Memory B cell (primary cell): ENCODE measurements around the gene PLA2G1B.

Experiments used
- ATAC-seq: fragments of 150-1000 bp; cut with Tn5 transposase; 2 replicates; pipeline ENCODE4 v1.10.0; 2021; ENCODE audit warnings: low read depth, mild to moderate bottlenecking, moderate library complexity
- DNase-seq, 2 donors: peaks; one replicate each; pipeline ENCODE4 v3.0.0; 2022; ENCODE audit warnings: low spot score in 2 of 2
- H3K27ac Mint-ChIP-seq: one replicate; pipeline ENCODE4 v1.8.0; 2022; ENCODE audit warnings: mild to moderate bottlenecking, moderate library complexity, mixed read lengths
- H3K27me3 Mint-ChIP-seq: one replicate; pipeline ENCODE4 v1.8.0; 2022; ENCODE audit warnings: mixed read lengths
- H3K36me3 Mint-ChIP-seq: one replicate; pipeline ENCODE4 v1.8.0; 2022; ENCODE audit warnings: mild to moderate bottlenecking, mixed read lengths
- H3K4me1 Mint-ChIP-seq: one replicate; pipeline ENCODE4 v1.8.0; 2022; ENCODE audit warnings: mixed read lengths
- H3K4me3 Mint-ChIP-seq: one replicate; pipeline ENCODE4 v1.8.0; 2022; ENCODE audit warnings: mild to moderate bottlenecking, moderate library complexity, mixed read lengths
- H3K9me3 Mint-ChIP-seq: one replicate; pipeline ENCODE4 v1.8.0; 2022; ENCODE audit warnings: mixed read lengths

Gene PLA2G1B

GRCh38 chr12:120286768-120287490 is 40.6 kb downstream of the PLA2G1B start:
- no peaks in the 10 kb centered on the region for H3K36me3 Mint-ChIP-seq
- ATAC-seq (no peak), DNase-seq (no peak)
- no peaks in the 10 kb centered on the region for H3K9me3 Mint-ChIP-seq
- H3K4me1 Mint-ChIP-seq, result peaks cover 12% of the 10 kb centered on the region
- H3K27me3 Mint-ChIP-seq, result no peaks in the 10 kb centered on the region
- H3K4me3 Mint-ChIP-seq, result no peak overlapping the region
- H3K27ac Mint-ChIP-seq, result no peak overlapping the region

DNA sequence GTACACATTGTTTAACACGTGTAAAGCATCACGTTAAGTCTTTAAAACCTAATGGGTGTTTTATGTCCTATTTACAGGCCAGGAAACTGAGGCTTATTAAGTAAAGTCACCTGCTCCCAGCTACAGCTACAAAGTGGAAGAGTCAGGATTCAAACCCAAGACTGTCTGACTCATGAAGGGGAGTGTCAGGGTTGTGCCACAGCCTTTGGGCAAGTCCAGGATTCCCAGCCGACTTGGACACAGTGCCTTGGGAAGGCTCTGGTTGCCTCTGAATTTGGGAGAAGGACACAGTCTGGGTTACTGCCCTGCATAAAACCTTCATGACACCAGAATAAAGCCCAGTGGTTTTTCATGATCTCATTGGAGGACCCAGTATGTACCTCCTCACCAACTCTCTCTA is 43.2 kb downstream of the PLA2G1B start:
- peaks cover 7% of the 10 kb centered on the region for H3K4me1 Mint-ChIP-seq
- no peaks in the 10 kb centered on the region for H3K36me3 Mint-ChIP-seq
- H3K27ac Mint-ChIP-seq, result no peak overlapping the region
- no peak for DNase-seq
- no peak for ATAC-seq
- H3K4me3 Mint-ChIP-seq, result no peak overlapping the region
- no peaks in the 10 kb centered on the region for H3K9me3 Mint-ChIP-seq
- H3K27me3 Mint-ChIP-seq, result no peaks in the 10 kb centered on the region

- Mint-ChIP-seq H3K36me3 (no peaks in the 10 kb centered on the region), H3K9me3 (no peaks in the 10 kb centered on the region), H3K4me1 (peaks cover 5% of the 10 kb centered on the region), H3K27me3 (peaks cover 2% of the 10 kb centered on the region), H3K4me3 (no peak overlapping the region), H3K27ac (no peak overlapping the region)
- no peak for ATAC-seq
- no peak for DNase-seq
Observed at GRCh38 chr12:120283318-120283717, 44.3 kb downstream of the PLA2G1B start.

DNA sequence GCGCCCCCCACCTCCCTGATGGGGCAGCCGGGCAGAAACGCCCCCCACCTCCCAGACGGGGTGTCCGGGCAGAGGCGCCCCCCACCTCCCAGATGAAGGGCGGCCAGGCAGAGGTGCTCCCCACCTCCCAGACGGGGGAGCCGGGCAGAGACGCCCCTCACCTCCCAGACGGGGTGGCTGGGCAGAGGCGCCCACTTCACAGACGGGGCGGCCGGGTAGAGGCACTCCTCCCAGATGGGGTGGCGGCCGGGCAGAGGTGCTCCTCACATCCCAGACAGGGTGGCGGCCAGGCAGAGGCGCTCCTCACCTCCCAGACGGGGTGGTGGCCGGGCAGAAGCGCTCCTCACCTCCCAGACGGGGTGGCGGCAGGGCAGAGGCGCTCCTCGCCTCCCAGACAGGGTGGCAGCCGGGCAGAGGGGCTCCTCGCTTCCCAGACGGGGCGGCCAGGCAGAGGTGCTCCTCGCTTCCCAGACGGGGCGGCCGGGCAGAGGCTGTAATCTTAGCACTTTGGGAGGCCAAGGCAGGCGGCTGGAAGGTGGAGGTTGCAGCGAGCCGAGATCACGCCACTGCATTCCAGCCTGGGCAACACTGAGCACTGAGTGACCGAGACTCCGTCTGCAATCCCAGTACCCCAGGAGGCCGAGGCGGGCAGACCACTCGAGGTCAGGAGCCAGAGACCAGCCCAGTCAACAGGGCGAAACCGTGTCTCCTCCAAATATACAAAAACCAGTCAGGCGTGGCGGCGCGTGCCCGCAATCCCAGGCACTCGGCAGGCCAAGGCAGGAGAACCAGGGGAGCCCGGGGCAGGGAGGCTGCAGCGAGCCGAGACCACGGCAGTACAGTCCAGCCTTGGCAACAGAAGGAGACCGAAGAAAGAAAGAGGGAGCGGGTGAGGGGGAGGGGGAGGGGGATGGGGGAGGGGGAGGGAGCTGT is 49.2 kb downstream of the PLA2G1B start:
- H3K9me3 Mint-ChIP-seq, result no peaks in the 10 kb centered on the region
- H3K36me3 Mint-ChIP-seq, result no peaks in the 10 kb centered on the region
- DNase-seq (no peak), ATAC-seq (no peak)
- no peak overlapping the region for H3K27ac Mint-ChIP-seq
- no peak overlapping the region for H3K4me3 Mint-ChIP-seq
- H3K27me3 Mint-ChIP-seq, result peaks cover 5% of the 10 kb centered on the region
- H3K4me1 Mint-ChIP-seq, result no peaks in the 10 kb centered on the region

GRCh38 chr12:120276734-120277133 is 50.8 kb downstream of the PLA2G1B start:
- H3K9me3 Mint-ChIP-seq, result no peaks in the 10 kb centered on the region
- no peak for DNase-seq
- H3K27ac Mint-ChIP-seq, result no peak overlapping the region
- peaks cover 7% of the 10 kb centered on the region for H3K27me3 Mint-ChIP-seq
- no peaks in the 10 kb centered on the region for H3K4me1 Mint-ChIP-seq
- no peak for ATAC-seq
- no peaks in the 10 kb centered on the region for H3K36me3 Mint-ChIP-seq
- H3K4me3 Mint-ChIP-seq, result no peak overlapping the region
